Cardiac atrium fibroblast (primary cell): Measurements from ENCODE around the gene PTH1R. TPM values are rescaled to one million over a fixed set of nuclear protein-coding genes. Genes with fewer than 3 reads are reported as not detected.

Source experiments
- total RNA-seq: library from RNA; depleted of rRNA; stranded (reverse); fragments of >200 nt; gene quantifications from 2 replicates; pipeline ENCODE4 v1.2.3, GENCODE V29; 2015

The PTH1R gene
- total RNA-seq, result 7.5 and 13.5 TPM in 2 replicates

DNA sequence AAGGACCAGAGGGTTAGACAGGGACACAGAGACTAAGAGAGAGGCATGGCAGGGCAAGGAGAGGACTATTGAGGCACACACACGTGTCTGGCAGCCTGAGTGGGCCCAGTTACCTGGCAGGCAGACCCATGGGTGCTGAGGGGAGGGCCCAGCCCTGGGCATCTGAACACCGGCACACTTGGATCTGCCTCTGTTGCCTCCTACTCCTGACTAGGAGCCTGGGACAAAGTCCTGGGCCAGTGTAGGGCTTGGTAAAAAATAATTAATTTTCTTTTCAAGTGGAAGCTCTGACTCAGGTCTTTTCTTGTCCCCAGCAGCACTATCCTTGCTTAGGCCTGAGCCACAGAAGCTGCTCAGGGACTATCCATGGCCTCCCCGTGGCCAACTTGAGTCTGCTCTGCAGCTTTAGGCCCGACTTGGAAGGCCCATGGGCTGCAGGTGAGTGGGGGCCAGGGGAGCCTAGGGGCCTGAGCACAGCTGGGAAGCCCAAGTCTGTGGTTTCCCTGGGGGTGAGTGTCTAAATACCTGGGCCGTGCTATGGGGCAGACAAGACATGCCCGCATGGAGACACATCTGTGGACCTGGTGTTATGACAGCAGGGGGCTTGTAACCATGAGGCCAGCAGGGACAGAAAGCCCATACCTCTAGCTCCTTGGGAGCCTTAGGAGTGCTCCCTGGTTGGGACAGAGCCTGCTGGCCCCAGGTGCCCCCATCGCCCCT is at the start of gene PTH1R:
TSS of gene PTH1R (plus strand) at position 316 of the 720 bp plus-strand sequence. CDS start 5,839 bp downstream, outside the sequence.

DNA sequence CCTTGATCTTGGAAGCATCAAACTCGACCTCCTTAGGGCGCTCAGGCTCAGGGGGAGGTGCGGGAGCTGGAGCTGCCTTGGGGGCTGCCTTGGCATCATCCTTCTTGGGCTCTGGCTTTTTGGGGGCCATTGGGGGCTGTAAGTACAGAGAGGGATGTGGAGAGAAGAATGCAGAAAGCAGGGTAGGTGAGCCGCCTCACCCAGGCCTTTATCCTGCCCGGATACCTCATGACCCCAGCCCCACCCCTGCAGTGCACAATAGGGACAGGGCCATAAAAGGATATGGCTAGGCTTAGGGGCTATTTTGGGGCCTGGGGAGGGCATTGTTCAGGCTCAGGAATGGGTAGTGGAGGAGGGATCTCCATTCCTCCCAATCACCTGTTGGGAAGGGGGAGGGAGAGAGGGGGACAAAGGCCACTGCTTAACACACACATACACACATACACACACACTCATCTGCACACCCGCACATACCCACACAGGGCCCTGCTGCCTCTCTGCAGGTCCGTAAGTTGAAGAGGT is 14.2 kb upstream of the PTH1R start, which contains the start of gene MYL3:
TSS of gene MYL3 (minus strand) at position 184 of the 522 bp plus-strand sequence. CDS start at position 130, 54 bp downstream.

Other genes with a start within 250 kb of the PTH1R start
- gene ALS2CL, start 184.0 kb upstream of the PTH1R start, total RNA-seq, result 0.32 and 1.4 TPM in 2 replicates
- not detected in 2 replicates for gene TMIE, start 176.3 kb upstream of the PTH1R start, total RNA-seq
- gene PRSS50, start 159.9 kb upstream of the PTH1R start, total RNA-seq, result not detected in 2 replicates
- 1.4 TPM in 1 of 2 replicates, not detected in the other for gene MYL3, start 14.3 kb upstream of the PTH1R start, total RNA-seq
- gene CCDC12, start 99.0 kb downstream of the PTH1R start, total RNA-seq, result 11.7 and 31.1 TPM in 2 replicates
- gene NBEAL2, start 101.9 kb downstream of the PTH1R start, total RNA-seq, result 3.6 and 4.0 TPM in 2 replicates